ENCODE results near the gene GATAD2A. TPM values are rescaled to one million over a fixed set of nuclear protein-coding genes. Genes with fewer than 3 reads are reported as not detected.
A peak's percentile ranks its signal among the peaks of the same experiment; 100 is the strongest.

GATAD2A gene
- total and polyA plus RNA-seq, 9 of the 15 experiments (the other 6 are each of a cell fraction or from before 2014, with no cell fraction given), result 2.4 to 226 (median 44.2) TPM

GRCh38 chr19:19444681-19445155, 39.2 kb downstream of the GATAD2A start (continued):
- no peak for TF ChIP-seq ZBTB5 (IDR thresholded peaks at IDR 0.05)
- no peak for TF ChIP-seq MITF (IDR thresholded peaks at IDR 0.05)
- 0 out of 2 replicates have a peak, but pooled peaks have one; percentile 31 for TF ChIP-seq ZBTB7A (IDR thresholded peaks at IDR 0.05; ENCODE audit: borderline replicate concordance, control insufficient read depth, low read depth, low read length)
- no peak for TF ChIP-seq MCM5 (IDR thresholded peaks at IDR 0.05; ENCODE audit: low read depth)
- TF ChIP-seq, protein P1, sequence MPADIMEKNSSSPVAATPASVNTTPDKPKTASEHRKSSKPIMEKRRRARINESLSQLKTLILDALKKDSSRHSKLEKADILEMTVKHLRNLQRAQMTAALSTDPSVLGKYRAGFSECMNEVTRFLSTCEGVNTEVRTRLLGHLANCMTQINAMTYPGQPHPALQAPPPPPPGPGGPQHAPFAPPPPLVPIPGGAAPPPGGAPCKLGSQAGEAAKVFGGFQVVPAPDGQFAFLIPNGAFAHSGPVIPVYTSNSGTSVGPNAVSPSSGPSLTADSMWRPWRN (IDR thresholded peaks at IDR 0.05; ENCODE audit: low read depth), result no peak
- TF ChIP-seq BHLHE40 (IDR thresholded peaks at IDR 0.05; ENCODE audit: low read length), result no peak
- peak; percentile 81 for TF ChIP-seq MAFG (tag; conservative IDR thresholded peaks at IDR 0.05)
- TF ChIP-seq SMARCE1 (IDR thresholded peaks at IDR 0.05), result peak; percentile 87; the same call in 1 of the 2 replicates
- peak; percentile 57; the same call in 1 of the 2 replicates for TF ChIP-seq SMARCC2 (IDR thresholded peaks at IDR 0.05; ENCODE audit: low read depth)
- TF ChIP-seq ZNF274 (IDR thresholded peaks at IDR 0.05; ENCODE audit: borderline replicate concordance, low read depth, low read length), result no peak
- TF ChIP-seq, protein P2, sequence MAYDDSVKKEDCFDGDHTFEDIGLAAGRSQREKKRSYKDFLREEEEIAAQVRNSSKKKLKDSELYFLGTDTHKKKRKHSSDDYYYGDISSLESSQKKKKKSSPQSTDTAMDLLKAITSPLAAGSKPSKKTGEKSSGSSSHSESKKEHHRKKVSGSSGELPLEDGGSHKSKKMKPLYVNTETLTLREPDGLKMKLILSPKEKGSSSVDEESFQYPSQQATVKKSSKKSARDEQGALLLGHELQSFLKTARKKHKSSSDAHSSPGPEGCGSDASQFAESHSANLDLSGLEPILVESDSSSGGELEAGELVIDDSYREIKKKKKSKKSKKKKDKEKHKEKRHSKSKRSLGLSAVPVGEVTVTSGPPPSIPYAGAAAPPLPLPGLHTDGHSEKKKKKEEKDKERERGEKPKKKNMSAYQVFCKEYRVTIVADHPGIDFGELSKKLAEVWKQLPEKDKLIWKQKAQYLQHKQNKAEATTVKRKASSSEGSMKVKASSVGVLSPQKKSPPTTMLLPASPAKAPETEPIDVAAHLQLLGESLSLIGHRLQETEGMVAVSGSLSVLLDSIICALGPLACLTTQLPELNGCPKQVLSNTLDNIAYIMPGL (CRISPR knock-in tag; IDR thresholded peaks at IDR 0.05), result no peak
- TF ChIP-seq ZFP30 (CRISPR knock-in tag; IDR thresholded peaks at IDR 0.05; ENCODE audit: borderline replicate concordance), result no peak
- no peak for TF ChIP-seq ZBTB12 (CRISPR knock-in tag; IDR thresholded peaks at IDR 0.05)
- TF ChIP-seq ZNF764 (CRISPR knock-in tag; IDR thresholded peaks at IDR 0.05; ENCODE audit: low read depth), result no peak
- TF ChIP-seq KDM2B (CRISPR knock-in tag; IDR thresholded peaks at IDR 0.05), result no peak
- TF ChIP-seq, protein P3, sequence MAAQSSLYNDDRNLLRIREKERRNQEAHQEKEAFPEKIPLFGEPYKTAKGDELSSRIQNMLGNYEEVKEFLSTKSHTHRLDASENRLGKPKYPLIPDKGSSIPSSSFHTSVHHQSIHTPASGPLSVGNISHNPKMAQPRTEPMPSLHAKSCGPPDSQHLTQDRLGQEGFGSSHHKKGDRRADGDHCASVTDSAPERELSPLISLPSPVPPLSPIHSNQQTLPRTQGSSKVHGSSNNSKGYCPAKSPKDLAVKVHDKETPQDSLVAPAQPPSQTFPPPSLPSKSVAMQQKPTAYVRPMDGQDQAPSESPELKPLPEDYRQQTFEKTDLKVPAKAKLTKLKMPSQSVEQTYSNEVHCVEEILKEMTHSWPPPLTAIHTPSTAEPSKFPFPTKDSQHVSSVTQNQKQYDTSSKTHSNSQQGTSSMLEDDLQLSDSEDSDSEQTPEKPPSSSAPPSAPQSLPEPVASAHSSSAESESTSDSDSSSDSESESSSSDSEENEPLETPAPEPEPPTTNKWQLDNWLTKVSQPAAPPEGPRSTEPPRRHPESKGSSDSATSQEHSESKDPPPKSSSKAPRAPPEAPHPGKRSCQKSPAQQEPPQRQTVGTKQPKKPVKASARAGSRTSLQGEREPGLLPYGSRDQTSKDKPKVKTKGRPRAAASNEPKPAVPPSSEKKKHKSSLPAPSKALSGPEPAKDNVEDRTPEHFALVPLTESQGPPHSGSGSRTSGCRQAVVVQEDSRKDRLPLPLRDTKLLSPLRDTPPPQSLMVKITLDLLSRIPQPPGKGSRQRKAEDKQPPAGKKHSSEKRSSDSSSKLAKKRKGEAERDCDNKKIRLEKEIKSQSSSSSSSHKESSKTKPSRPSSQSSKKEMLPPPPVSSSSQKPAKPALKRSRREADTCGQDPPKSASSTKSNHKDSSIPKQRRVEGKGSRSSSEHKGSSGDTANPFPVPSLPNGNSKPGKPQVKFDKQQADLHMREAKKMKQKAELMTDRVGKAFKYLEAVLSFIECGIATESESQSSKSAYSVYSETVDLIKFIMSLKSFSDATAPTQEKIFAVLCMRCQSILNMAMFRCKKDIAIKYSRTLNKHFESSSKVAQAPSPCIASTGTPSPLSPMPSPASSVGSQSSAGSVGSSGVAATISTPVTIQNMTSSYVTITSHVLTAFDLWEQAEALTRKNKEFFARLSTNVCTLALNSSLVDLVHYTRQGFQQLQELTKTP (IDR thresholded peaks at IDR 0.05; ENCODE audit: low read depth in 1 of 2, partially characterized antibody in 2 of 2), result no peak
- TF ChIP-seq MCM3 (IDR thresholded peaks at IDR 0.05), result no peak
